SK-N-MC (cell line): ENCODE results near the gene PEX11G.

Experiments
- EZH2 ChIP-seq: fragments of 200-600 bp; sonication (generic); IDR thresholded peaks from one replicate; pipeline ENCODE4 v1.6.1; 2017; ENCODE audit warnings: antibody characterized with exemption
- FOXP2 ChIP-seq: optimal IDR thresholded peaks from 2 replicates; pipeline ENCODE3; 2011; ENCODE audit warnings: mild to moderate bottlenecking, moderate library complexity; ENCODE audit not compliant: insufficient read depth; ENCODE audit errors: extremely low read length, control extremely low read depth
- POLR2AphosphoS5 ChIP-seq: IDR thresholded peaks from 2 replicates; pipeline ENCODE4 v1.6.1; 2012; ENCODE audit warnings: mild to moderate bottlenecking, low read depth, low read length, borderline replicate concordance

GRCh38 chr19:7447648-7448047 is 41.2 kb downstream of the PEX11G start:
- TF ChIP-seq EZH2 (no peak), POLR2AphosphoS5 (no peak), FOXP2 (no peak)
